A549 (cell line): Measurements from ENCODE around the gene BOLA3. TPM values are rescaled to one million over a fixed set of nuclear protein-coding genes. Genes with fewer than 3 reads are reported as not detected.

Experiments
- ATAC-seq, 2 experiments: fragments of 200-7000 bp in 1 of 2; fragments of >200 bp in 1 of 2; cut with Nextera tagmentation in 1 of 2; cut with Tn5 transposase in 1 of 2; 3 replicates each; pipeline versions ENCODE4 v1.8.0 to v1.9.1; 2018 to 2020; ENCODE audit warnings: mild to moderate bottlenecking in 1 of 2, moderate library complexity in 1 of 2
- CTCF ChIA-PET: fragments of 300-600 bp; sonication (Branson Sonifier 250); formaldehyde crosslinking; extraction: SDS; loops from one replicate; lab custom pipeline; 2021; ENCODE audit warnings: antibody characterized with exemption, inconsistent platforms; lab: Yijun Ruan, JAX
- POLR2A ChIA-PET: fragments of 350-600 bp; formaldehyde crosslinking; extraction: SDS; loops from one replicate; lab custom pipeline; 2021; ENCODE audit warnings: antibody characterized with exemption, inconsistent platforms; lab: Yijun Ruan, JAX
- DNase-seq, 2 experiments: peaks; one replicate each; pipeline versions ENCODE4 v3.0.0 to v3.0.0-alpha.2; 2011 to 2016; ENCODE audit warnings: low read depth in 1 of 2, low spot score in 1 of 2
- FAIRE-seq: peaks from 2 replicates; lab custom pipeline; 2011; peaks lifted over from hg19 to GRCh38; lab: Jason Lieb, UNC
- H3K27ac ChIP-seq, 2 experiments: fragments of >200 bp; sonication (Bioruptor Twin); formaldehyde crosslinking; 3 replicates each; pipeline ENCODE4 v1.5.1; 2016 to 2017
- H3K4me1 ChIP-seq: fragments of >200 bp; sonication (Bioruptor Twin); formaldehyde crosslinking; 3 replicates; pipeline ENCODE4 v1.6.1; 2016
- H3K4me2 ChIP-seq: fragments of >200 bp; sonication (Bioruptor Twin); formaldehyde crosslinking; 3 replicates; pipeline ENCODE4 v1.6.1; 2016
- H3K4me3 ChIP-seq: fragments of >200 bp; sonication (Bioruptor Twin); formaldehyde crosslinking; 3 replicates; pipeline ENCODE4 v1.5.1; 2016
- H3K9me3 ChIP-seq: fragments of >200 bp; sonication (Bioruptor Twin); formaldehyde crosslinking; 3 replicates; pipeline ENCODE4 v1.6.1; 2016
- CBX8 ChIP-seq: fragments of 200-600 bp; sonication (generic); IDR thresholded peaks from 2 replicates; pipeline ENCODE4 v1.6.1; 2016
- CHD2 ChIP-seq: fragments of 150-350 bp; IDR thresholded peaks from 2 replicates; pipeline ENCODE4 v1.6.1; 2014; ENCODE audit warnings: low read length; ENCODE audit not compliant: partially characterized antibody
- CHD4 ChIP-seq: fragments of 200-600 bp; sonication (generic); IDR thresholded peaks from 2 replicates; pipeline ENCODE4 v1.6.1; 2016; ENCODE audit warnings: antibody characterized with exemption, mild to moderate bottlenecking, borderline replicate concordance
- EHF ChIP-seq: fragments of 250-450 bp; sonication (Bioruptor Pico); IDR thresholded peaks from 2 replicates; pipeline ENCODE4 v1.5.0; 2020; ENCODE audit warnings: mild to moderate bottlenecking
- GATA3 ChIP-seq: IDR thresholded peaks from 2 replicates; pipeline ENCODE4 v1.6.1; 2012; ENCODE audit warnings: borderline replicate concordance
- HDAC2 ChIP-seq: fragments of 200-600 bp; sonication (generic); IDR thresholded peaks from 2 replicates; pipeline ENCODE4 v1.6.1; 2016
- JUNB ChIP-seq: fragments of >200 bp; sonication (Bioruptor Twin); formaldehyde crosslinking; IDR thresholded peaks from 2 replicates; pipeline ENCODE4 v1.6.1; 2016
- MAFK ChIP-seq: fragments of 450-650 bp; IDR thresholded peaks from 2 replicates; pipeline ENCODE4 v1.6.1; 2014; ENCODE audit not compliant: partially characterized antibody
- NFE2L2 ChIP-seq: fragments of 150-350 bp; conservative IDR thresholded peaks from 2 replicates; pipeline ENCODE4 v1.6.1; 2014; ENCODE audit warnings: low read length
- POLR2A ChIP-seq: IDR thresholded peaks from 2 replicates; pipeline ENCODE4 v1.6.1; 2012; ENCODE audit warnings: mild to moderate bottlenecking, low read length
- POLR2AphosphoS2 ChIP-seq: conservative IDR thresholded peaks from 2 replicates; pipeline ENCODE4 v1.6.1; 2012; ENCODE audit warnings: low read length, improper control_type of control experiment, inconsistent platforms
- RNF2 ChIP-seq: fragments of 200-600 bp; sonication (generic); IDR thresholded peaks from 2 replicates; pipeline ENCODE4 v1.6.1; 2016; ENCODE audit warnings: low read depth, mild to moderate bottlenecking, antibody characterized with exemption, moderate library complexity, borderline replicate concordance
- ZC3H11A ChIP-seq: fragments of 450-650 bp; IDR thresholded peaks from 2 replicates; pipeline ENCODE4 v1.6.1; 2014; ENCODE audit warnings: antibody characterized with exemption, mild to moderate bottlenecking
- WGBS: methylation state at CpG from one replicate; pipeline ENCODE4 v1.1.6; 2017; ENCODE audit errors: missing lambda C conversion rate; 5-methylcytosine and 5-hydroxymethylcytosine counted together
- polyA plus RNA-seq, 4 experiments: library from polyadenylated mRNA; depleted of rRNA in 3 of 4; stranded (reverse); fragments of >200 nt; fragmentation: RNase III in 1 of 4; extraction: RNeasy Plus Mini Kit Qiagen cat#74134 plus additional on column Dnase treatment in 1 of 4; gene quantifications; 2 replicates in 3 of 4; 3 replicates in 1 of 4; pipeline ENCODE4 v1.2.3, GENCODE V29; 2011 to 2017
- TF ChIP-seq, protein P1 (sequence below): fragments of 450-650 bp; IDR thresholded peaks from 2 replicates; pipeline ENCODE4 v1.6.1; 2014; ENCODE audit warnings: antibody characterized with exemption
- TF ChIP-seq, protein P2 (sequence below): IDR thresholded peaks from 2 replicates; pipeline ENCODE4 v1.6.1; 2012; ENCODE audit warnings: low read depth, borderline replicate concordance
- TF ChIP-seq, protein P3 (sequence below): fragments of >200 bp; sonication (Bioruptor Twin); formaldehyde crosslinking; IDR thresholded peaks from 3 replicates; pipeline ENCODE4 v1.5.1; 2016

The BOLA3 gene
- polyA plus RNA-seq, 2 of the 4 experiments (the other 2 are of a cell fraction): 136 to 139 TPM

DNA sequence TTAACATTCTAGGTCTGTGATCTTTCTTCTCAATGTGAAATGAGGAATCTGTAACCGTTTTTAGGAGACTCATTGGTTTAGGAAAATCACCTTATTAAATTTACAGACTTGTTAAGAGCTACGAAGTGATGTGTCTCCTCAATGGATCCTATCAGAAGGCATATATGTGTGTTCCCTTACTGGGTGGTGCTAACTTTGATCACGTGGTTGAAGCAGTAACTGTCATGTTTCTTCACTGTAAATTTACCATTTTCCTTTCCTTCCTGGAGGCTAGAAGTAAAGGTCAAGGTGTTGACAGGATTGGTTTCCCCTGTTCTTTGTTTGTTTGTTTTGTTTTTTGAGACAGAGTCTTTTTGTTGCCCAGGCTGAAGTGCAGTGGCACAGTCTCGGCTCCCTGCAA is 49.3 kb upstream of the BOLA3 start:
- ATAC-seq (no peak), FAIRE-seq (no peak), DNase-seq (no peak)
- POLR2A ChIA-PET: interaction anchor here (1.0 kb wide), 1 partner anchor 18 kb away, joined by 3 read pairs; the partner anchor contains the start of gene MOB1A
- H3K4me1 ChIP-seq: peaks cover 27% of the 10 kb centered on the region
- no peak overlapping the region for H3K4me2 ChIP-seq
- CTCF ChIA-PET: interaction anchor here (0.6 to 1.7 kb wide), 4 partner anchors 16 to 45 kb away, joined by 3 to 5 read pairs (median 4); no protein-coding TSS in a partner anchor
- 69% methylated on average over 4 of the region's 4 CpGs for WGBS
- H3K27ac ChIP-seq: no peak overlapping the region
- H3K4me3 ChIP-seq: no peak overlapping the region
- no peak for TF ChIP-seq EHF (CRISPR knock-in tag)
- TF ChIP-seq, protein P1, sequence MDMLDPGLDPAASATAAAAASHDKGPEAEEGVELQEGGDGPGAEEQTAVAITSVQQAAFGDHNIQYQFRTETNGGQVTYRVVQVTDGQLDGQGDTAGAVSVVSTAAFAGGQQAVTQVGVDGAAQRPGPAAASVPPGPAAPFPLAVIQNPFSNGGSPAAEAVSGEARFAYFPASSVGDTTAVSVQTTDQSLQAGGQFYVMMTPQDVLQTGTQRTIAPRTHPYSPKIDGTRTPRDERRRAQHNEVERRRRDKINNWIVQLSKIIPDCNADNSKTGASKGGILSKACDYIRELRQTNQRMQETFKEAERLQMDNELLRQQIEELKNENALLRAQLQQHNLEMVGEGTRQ: peak; percentile 26; the same call in 1 of the 2 replicates
- H3K9me3 ChIP-seq: no peaks in the 10 kb centered on the region

DNA sequence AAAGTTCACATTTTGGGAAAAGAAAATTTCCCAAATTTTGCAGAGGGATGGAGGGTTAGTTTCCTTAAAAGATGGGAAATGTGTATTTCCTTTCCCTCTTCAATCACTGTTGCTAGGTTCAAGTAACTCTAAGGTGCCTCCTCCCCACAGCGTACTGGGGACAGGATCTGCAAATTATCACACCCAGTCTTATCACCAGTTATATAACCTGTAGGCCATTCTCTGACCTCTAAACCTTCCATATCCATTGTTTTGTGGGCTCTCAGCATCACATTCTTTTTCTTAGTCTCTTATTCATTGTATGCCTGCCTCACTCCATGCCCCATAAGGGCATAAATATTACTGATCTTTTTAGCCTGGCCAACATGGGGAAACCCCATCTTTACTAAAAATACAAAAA is 47.1 kb upstream of the BOLA3 start:
- no peak for TF ChIP-seq POLR2A
- TF ChIP-seq MAFK: no peak
- TF ChIP-seq, protein P2, sequence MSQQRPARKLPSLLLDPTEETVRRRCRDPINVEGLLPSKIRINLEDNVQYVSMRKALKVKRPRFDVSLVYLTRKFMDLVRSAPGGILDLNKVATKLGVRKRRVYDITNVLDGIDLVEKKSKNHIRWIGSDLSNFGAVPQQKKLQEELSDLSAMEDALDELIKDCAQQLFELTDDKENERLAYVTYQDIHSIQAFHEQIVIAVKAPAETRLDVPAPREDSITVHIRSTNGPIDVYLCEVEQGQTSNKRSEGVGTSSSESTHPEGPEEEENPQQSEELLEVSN: no peak
- no peak for TF ChIP-seq HDAC2
- no peak for TF ChIP-seq CHD4
- TF ChIP-seq, protein P3, sequence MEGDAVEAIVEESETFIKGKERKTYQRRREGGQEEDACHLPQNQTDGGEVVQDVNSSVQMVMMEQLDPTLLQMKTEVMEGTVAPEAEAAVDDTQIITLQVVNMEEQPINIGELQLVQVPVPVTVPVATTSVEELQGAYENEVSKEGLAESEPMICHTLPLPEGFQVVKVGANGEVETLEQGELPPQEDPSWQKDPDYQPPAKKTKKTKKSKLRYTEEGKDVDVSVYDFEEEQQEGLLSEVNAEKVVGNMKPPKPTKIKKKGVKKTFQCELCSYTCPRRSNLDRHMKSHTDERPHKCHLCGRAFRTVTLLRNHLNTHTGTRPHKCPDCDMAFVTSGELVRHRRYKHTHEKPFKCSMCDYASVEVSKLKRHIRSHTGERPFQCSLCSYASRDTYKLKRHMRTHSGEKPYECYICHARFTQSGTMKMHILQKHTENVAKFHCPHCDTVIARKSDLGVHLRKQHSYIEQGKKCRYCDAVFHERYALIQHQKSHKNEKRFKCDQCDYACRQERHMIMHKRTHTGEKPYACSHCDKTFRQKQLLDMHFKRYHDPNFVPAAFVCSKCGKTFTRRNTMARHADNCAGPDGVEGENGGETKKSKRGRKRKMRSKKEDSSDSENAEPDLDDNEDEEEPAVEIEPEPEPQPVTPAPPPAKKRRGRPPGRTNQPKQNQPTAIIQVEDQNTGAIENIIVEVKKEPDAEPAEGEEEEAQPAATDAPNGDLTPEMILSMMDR: no peak
- TF ChIP-seq JUNB: no peak
- TF ChIP-seq CHD2: no peak
- no peak for TF ChIP-seq RNF2
- no peak for TF ChIP-seq CBX8
- TF ChIP-seq NFE2L2: no peak
- Histone ChIP-seq H3K4me2 (no peak overlapping the region), H3K27ac (no peak overlapping the region), H3K9me3 (no peaks in the 10 kb centered on the region), H3K4me3 (no peak overlapping the region), H3K4me1 (peaks cover 7% of the 10 kb centered on the region; the same call in 2 of the 3 replicates)
- ATAC-seq (no peak), DNase-seq (no peak), FAIRE-seq (no peak)
- ChIA-PET CTCF (no interaction called here), POLR2A (no interaction called here)
- WGBS: 95% methylated on average over 1 of the region's 1 CpG

DNA sequence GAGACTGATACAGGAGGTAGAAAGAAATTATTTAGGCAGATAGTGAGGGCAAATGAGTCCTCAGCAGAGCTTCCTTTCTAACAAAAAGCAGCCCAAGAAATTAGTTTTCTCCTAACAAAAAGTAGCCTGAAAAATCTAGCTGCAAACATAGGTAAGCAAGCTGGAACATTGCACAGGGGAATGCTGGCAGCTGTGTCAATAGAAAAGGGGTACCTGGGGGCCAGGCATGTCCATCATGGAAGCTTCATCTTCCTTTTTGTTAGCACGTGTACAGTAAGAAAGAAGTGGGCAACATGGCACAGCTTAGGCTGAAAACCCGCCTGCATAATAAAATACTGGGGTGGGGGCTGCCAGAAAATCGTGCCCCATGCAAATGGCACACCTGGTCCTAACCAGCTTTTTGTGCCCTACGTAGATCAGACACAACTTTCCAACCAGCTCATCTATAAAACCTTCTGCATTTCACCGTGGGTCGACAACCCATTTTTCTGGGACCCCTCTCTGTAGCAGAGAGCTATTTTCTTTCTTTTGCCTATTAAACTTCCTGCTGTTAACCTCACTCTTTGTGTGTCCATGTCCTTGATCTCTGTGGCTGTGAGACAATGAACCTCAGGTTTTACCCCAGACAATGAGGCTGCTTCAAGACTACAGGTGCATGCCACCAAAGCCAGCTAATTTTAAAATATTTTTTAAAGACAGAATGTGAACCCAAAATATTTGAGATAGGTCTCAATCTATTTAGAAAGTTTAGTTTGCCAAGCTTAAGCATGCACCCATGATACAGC is 44.1 kb upstream of the BOLA3 start:
- Histone ChIP-seq H3K4me1 (peaks cover 6% of the 10 kb centered on the region; the same call in 1 of the 3 replicates), H3K4me2 (no peak overlapping the region), H3K27ac (no peak overlapping the region), H3K9me3 (no peaks in the 10 kb centered on the region), H3K4me3 (no peak overlapping the region)
- TF ChIP-seq GATA3 (no peak), ZC3H11A (no peak), POLR2AphosphoS2 (no peak)
- 30% methylated on average over 6 of the region's 6 CpGs for WGBS
- ChIA-PET CTCF (interaction anchor here (0.8 to 2.3 kb wide), 4 partner anchors 13 to 368 kb away, joined by 3 to 17 read pairs (median 5); partner anchors contain the start of gene MOB1A), POLR2A (interaction anchor here (1.0 to 2.5 kb wide), 2 partner anchors 13 to 24 kb away, joined by 3 to 13 read pairs; partner anchors contain the start of gene MOB1A)
- ATAC-seq (0 out of 6 replicates have a peak, but pooled peaks of 1 of the 2 experiments have one; percentile 26), FAIRE-seq (no peak), DNase-seq (no peak)

DNA sequence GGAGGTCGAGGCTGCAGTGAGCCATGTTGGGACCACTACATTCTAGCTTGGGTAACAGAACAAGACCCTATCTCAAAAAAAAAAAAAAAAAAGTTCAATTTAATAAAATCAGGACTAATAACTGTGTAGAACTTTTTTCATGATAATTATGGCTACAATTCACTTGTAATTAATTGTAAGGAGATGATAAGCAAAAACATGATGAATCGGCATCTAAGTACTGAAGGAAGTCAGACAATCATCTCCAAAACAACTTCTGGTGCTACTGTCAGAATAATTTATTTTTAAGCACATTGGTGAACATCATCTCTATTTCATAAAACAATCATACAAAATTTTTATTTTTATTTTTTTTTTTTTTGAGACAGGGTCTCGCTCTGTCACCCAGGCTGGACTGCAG is 41.0 kb upstream of the BOLA3 start:
- POLR2A ChIA-PET: interaction anchor here (0.9 to 1.6 kb wide), 3 partner anchors 9 to 10 kb away, joined by 3 to 9 read pairs (median 6); partner anchors contain the start of genes MOB1A and MTHFD2
- CTCF ChIA-PET: interaction anchor here (1.0 to 1.7 kb wide), 4 partner anchors 10 to 61 kb away, joined by 3 to 5 read pairs (median 4); partner anchors contain the start of genes MOB1A and MTHFD2
- 83% methylated on average over 3 of the region's 3 CpGs for WGBS

More for the DNA sequence above, 41.0 kb upstream of the BOLA3 start:
- H3K4me3 ChIP-seq: no peak overlapping the region
- TF ChIP-seq MAFK (peak; percentile 34), POLR2A (no peak)
- FAIRE-seq (no peak), ATAC-seq (no peak), DNase-seq (no peak)
- H3K4me2 ChIP-seq: no peak overlapping the region
- no peak overlapping the region for H3K27ac ChIP-seq
- H3K4me1 ChIP-seq: peaks cover 6% of the 10 kb centered on the region; the same call in 1 of the 3 replicates
- no peaks in the 10 kb centered on the region for H3K9me3 ChIP-seq
